ENCODE results near the gene SYT5. TPM values are rescaled to one million over a fixed set of nuclear protein-coding genes. Genes with fewer than 3 reads are reported as not detected.
A peak's percentile ranks its signal among the peaks of the same experiment; 100 is the strongest.

SYT5 gene
- total and polyA plus RNA-seq, 9 of the 15 experiments (the other 6 are each of a cell fraction or from before 2014, with no cell fraction given): 1.3 to 20.9 (median 8.8) TPM

- no peak for TF ChIP-seq ZHX1 (conservative IDR thresholded peaks at IDR 0.05; ENCODE audit: low read length)
- no peak for TF ChIP-seq ZNF561 (CRISPR knock-in tag; conservative IDR thresholded peaks at IDR 0.05)
- no peak for TF ChIP-seq SNRNP70 (optimal IDR thresholded peaks at IDR 0.05; ENCODE audit: low read depth, low read length)
- TF ChIP-seq GTF2E2 (tag; IDR thresholded peaks at IDR 0.05): no peak
- peak; percentile 49; the same call in 1 of the 2 replicates for TF ChIP-seq JUND (IDR thresholded peaks at IDR 0.05; ENCODE audit: borderline replicate concordance, low read depth, low read length)
- TF ChIP-seq JUND (tag; IDR thresholded peaks at IDR 0.05; ENCODE audit: borderline replicate concordance, low read depth, low read length): peak; percentile 15; the same call in 1 of the 3 replicates
- peak; percentile 78; the same call in 1 of the 2 replicates for TF ChIP-seq ZNF740 (CRISPR knock-in tag; IDR thresholded peaks at IDR 0.05)
- TF ChIP-seq ZNF740 (tag; IDR thresholded peaks at IDR 0.05): no peak; a peak in 1 of 4 replicates
- TF ChIP-seq ZNF589 (CRISPR knock-in tag; IDR thresholded peaks at IDR 0.05; ENCODE audit: low read depth): no peak
- no peak for TF ChIP-seq NR2F6 (CRISPR knock-in tag; IDR thresholded peaks at IDR 0.05)
- TF ChIP-seq ZNF3 (CRISPR knock-in tag; IDR thresholded peaks at IDR 0.05): no peak
- no peak for TF ChIP-seq POLR2AphosphoS5 (IDR thresholded peaks at IDR 0.05; ENCODE audit: control insufficient read depth, insufficient read depth, low read depth, low read length)
- peak; percentile 61; the same call in 1 of the 2 replicates for TF ChIP-seq PHF8 (IDR thresholded peaks at IDR 0.05; ENCODE audit: borderline replicate concordance, low read length)
- no peak for TF ChIP-seq ZNF318 (IDR thresholded peaks at IDR 0.05; ENCODE audit: borderline replicate concordance in 1 of 2, low read depth in 1 of 2)
These were observed 33.3 kb downstream of the SYT5 start (continued) for GRCh38 chr19:55146705-55147273.
